CD4-positive, alpha-beta T cell treated with Interleukin-1 beta for 1 hour (primary cell): Measurements from ENCODE around the gene PCDHA6.
"Not testable (repeated sequence)": the region's sequence is repeated elsewhere in the genome, so short reads cannot be mapped to it uniquely, and the experiment has no call there.

Experiments used
- DNase-seq, 2 donors: peaks; one replicate each; pipeline ENCODE4 v3.0.0-alpha.2; 2020 to 2022

Gene PCDHA6

GRCh38 chr5:140821375-140822280 is 6.1 kb upstream of the PCDHA6 start, which contains the start of gene PCDHA5:
Gene PCDHA5 (plus strand): TSS chr5:140821613.
- no peak for DNase-seq

GRCh38 chr5:140822281-140822629 is 5.5 kb upstream of the PCDHA6 start:
- no peak for DNase-seq

GRCh38 chr5:140822969-140823368 is 4.8 kb upstream of the PCDHA6 start:
- DNase-seq: not testable (repeated sequence)

GRCh38 chr5:140823475-140823874 is 4.3 kb upstream of the PCDHA6 start:
- DNase-seq: no peak

- DNase-seq: no peak
These were observed 590 bp downstream of the PCDHA6 start for GRCh38 chr5:140828362-140828737.

- not testable (repeated sequence) for DNase-seq
These were observed 2.0 kb downstream of the PCDHA6 start for GRCh38 chr5:140829511-140830501.

GRCh38 chr5:140833993-140834392 is 6.2 kb downstream of the PCDHA6 start, which contains the start of gene PCDHA7:
Gene PCDHA7 (plus strand): TSS chr5:140834269. CDS start chr5:140834384, 115 bp downstream.
- DNase-seq: no peak

GRCh38 chr5:140834439-140835008 is 6.8 kb downstream of the PCDHA6 start:
- not testable (repeated sequence) for DNase-seq

- DNase-seq: no peak
These were observed 8.1 kb downstream of the PCDHA6 start for GRCh38 chr5:140835622-140836510.

GRCh38 chr5:140840978-140841962 is 13.5 kb downstream of the PCDHA6 start, which contains the start of gene PCDHA8:
Gene PCDHA8 (plus strand): TSS chr5:140841187. CDS start chr5:140841322, 135 bp downstream.
- no peak for DNase-seq

GRCh38 chr5:140842798-140843733 is 15.3 kb downstream of the PCDHA6 start:
- DNase-seq: no peak

GRCh38 chr5:140848139-140849102 is 20.7 kb downstream of the PCDHA6 start, which contains the start of gene PCDHA9:
Gene PCDHA9 (plus strand): TSS chr5:140848382. CDS start chr5:140848496, 114 bp downstream.
- DNase-seq: not testable (repeated sequence)

GRCh38 chr5:140849831-140850634 is 22.3 kb downstream of the PCDHA6 start:
- DNase-seq: not testable (repeated sequence)

GRCh38 chr5:140855772-140856674 is 28.3 kb downstream of the PCDHA6 start, which contains the start of gene PCDHA10:
Gene PCDHA10 (plus strand): TSS chr5:140855897. CDS start chr5:140856049, 152 bp downstream.
- no peak for DNase-seq

GRCh38 chr5:140857177-140857986 is 29.6 kb downstream of the PCDHA6 start:
- DNase-seq: no peak
